Colonic mucosa (tissue), 4 donors: Measurements from ENCODE around the gene CALD1. TPM values are rescaled to one million over a fixed set of nuclear protein-coding genes. Genes with fewer than 3 reads are reported as not detected.
A peak's percentile ranks its signal among the peaks of the same experiment; 100 is the strongest.

Experiments
- DNase-seq: peaks from one replicate; pipeline ENCODE4 v3.0.0-alpha.2; 2020
- H3K27ac ChIP-seq: fragments of 200-600 bp; one replicate; pipeline ENCODE4 v1.8.0; 2021
- H3K27me3 ChIP-seq: fragments of 200-600 bp; one replicate; pipeline ENCODE4 v1.8.0; 2021
- H3K36me3 ChIP-seq: fragments of 200-600 bp; one replicate; pipeline ENCODE4 v1.8.0; 2021
- H3K4me1 ChIP-seq: fragments of 200-600 bp; one replicate; pipeline ENCODE4 v1.8.0; 2021; ENCODE audit warnings: mild to moderate bottlenecking
- H3K4me3 ChIP-seq: fragments of 200-600 bp; one replicate; pipeline ENCODE4 v1.8.0; 2021
- H3K9ac ChIP-seq, 2 donors: one replicate each; pipeline ENCODE4 v1.7.0; 2013; ENCODE audit warnings: control low read depth in 2 of 2, low read depth in 2 of 2, low read length in 2 of 2
- H3K9me3 ChIP-seq: fragments of 200-600 bp; one replicate; pipeline ENCODE4 v1.8.0; 2021
- intact Hi-C: fragments of 100-400 bp; cut with DNase I; formaldehyde crosslinking; loops from one replicate; pipeline ENCODE4 v1.14.1; 2022
- total RNA-seq, 2 donors: library from RNA; stranded (reverse); fragmentation: NEBNext Ultra II Directional in 1 of 2; extraction: Animal tissue kit (Norgen Biotek cat#: 25700) in 1 of 2; gene quantifications; one replicate each; pipeline ENCODE4 v1.2.1, GENCODE V29; 2021
- TF ChIP-seq, protein P1 (sequence below): fragments of 200-600 bp; IDR thresholded peaks from one replicate; pipeline ENCODE4 v1.8.0; 2022; ENCODE audit warnings: antibody characterized with exemption, mild to moderate bottlenecking
- donor health status: healthy.
- donor health status: DM: no; HTN: no; CAD: no.
- donor health status: DM: no; HTN: no; CAD: no.

Gene CALD1
- total RNA-seq, 2 donors from 2014 or later: 27.4 to 193 TPM

DNA sequence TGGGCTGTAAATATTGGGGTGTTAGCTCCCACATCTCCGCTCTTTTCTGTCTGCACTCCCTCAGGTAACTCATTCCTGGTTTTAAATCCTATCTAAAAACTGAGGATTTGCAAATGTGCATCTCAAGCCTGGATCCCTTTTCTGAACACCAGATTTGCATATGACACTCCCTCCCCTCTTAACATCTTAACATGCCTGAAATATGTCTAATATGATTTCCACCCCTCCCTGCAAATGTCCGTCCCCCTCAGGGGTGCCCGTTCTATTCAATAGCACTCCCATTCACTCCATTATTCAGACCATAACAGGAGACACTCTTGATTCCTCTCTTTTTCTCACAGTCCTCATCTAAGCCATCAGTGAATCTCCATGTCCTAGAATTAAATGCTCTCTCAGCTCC lies 8.3 kb upstream of the CALD1 start:
- Histone ChIP-seq H3K9ac (no peak overlapping the region), H3K27ac (no peak overlapping the region), H3K36me3 (no peaks in the 10 kb centered on the region), H3K27me3 (no peaks in the 10 kb centered on the region), H3K4me3 (no peak overlapping the region), H3K4me1 (no peaks in the 10 kb centered on the region), H3K9me3 (no peaks in the 10 kb centered on the region)
- intact Hi-C loops: no loop called here
- TF ChIP-seq, protein P1, sequence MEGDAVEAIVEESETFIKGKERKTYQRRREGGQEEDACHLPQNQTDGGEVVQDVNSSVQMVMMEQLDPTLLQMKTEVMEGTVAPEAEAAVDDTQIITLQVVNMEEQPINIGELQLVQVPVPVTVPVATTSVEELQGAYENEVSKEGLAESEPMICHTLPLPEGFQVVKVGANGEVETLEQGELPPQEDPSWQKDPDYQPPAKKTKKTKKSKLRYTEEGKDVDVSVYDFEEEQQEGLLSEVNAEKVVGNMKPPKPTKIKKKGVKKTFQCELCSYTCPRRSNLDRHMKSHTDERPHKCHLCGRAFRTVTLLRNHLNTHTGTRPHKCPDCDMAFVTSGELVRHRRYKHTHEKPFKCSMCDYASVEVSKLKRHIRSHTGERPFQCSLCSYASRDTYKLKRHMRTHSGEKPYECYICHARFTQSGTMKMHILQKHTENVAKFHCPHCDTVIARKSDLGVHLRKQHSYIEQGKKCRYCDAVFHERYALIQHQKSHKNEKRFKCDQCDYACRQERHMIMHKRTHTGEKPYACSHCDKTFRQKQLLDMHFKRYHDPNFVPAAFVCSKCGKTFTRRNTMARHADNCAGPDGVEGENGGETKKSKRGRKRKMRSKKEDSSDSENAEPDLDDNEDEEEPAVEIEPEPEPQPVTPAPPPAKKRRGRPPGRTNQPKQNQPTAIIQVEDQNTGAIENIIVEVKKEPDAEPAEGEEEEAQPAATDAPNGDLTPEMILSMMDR: no peak
- DNase-seq: no peak

DNA sequence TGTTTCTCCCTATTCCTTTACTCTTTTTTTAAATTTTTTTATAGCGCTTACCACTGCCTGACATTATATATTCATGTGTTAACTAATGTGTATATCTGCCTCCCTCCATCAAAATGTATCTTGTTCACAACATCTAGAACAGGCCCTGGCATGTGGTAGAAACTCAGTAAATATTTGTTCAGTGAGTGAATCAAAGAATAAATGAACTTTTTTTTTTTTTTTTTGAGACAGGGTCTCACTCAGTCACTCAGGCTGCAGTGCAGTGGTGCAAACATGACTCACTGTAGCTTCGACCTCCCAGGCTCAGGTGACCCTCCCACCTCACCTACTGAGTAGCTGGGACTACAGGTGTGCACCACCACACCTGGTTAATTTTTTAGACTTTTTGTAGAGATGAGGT lies 7.5 kb upstream of the CALD1 start:
- H3K9me3 ChIP-seq: no peaks in the 10 kb centered on the region
- intact Hi-C loops: no loop called here
- TF ChIP-seq, protein P1: no peak
- no peaks in the 10 kb centered on the region for H3K4me1 ChIP-seq
- no peak overlapping the region for H3K9ac ChIP-seq
- H3K4me3 ChIP-seq: no peak overlapping the region
- no peak overlapping the region for H3K27ac ChIP-seq
- no peaks in the 10 kb centered on the region for H3K27me3 ChIP-seq
- H3K36me3 ChIP-seq: no peaks in the 10 kb centered on the region
- no peak for DNase-seq

DNA sequence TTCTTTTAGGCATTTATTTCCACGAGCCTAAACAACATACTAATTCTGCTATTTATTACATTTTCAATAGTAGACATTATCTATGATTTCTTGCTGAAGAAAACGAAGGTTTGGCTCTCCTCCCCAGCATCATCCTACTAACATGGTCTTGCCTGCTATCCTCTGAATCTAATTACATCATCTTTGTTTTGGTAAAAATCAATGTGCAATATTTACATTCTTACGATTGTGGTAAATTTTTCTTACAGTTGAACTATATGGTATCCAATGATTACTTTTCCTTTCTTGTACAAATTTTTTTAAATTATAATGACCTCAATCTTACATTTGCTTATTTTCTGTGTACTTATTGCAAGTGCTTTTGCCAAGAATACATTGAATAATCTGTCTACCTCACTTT lies 7.0 kb upstream of the CALD1 start:
- TF ChIP-seq, protein P1: no peak
- intact Hi-C loops: no loop called here
- no peak for DNase-seq

DNA sequence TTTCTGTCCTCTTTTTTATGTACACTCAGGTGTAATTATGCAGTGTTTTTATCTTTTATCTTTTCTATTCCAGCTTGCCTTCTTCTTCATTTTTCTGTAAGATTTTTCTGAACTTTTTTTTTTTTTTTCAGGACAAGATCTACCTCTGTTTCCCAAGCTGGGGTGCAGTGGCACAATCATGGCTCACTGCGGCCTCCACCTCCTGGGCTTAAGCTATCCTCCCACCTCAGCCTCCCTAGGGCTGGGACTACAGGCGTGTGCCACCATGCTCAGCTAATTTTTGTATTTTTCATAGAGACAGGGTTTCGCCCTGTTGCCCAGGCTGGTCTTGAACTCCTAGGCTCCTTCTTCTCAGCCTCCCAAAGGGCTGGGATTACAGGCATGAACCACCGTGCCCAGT lies 6.3 kb upstream of the CALD1 start:
- TF ChIP-seq, protein P1: no peak
- Histone ChIP-seq H3K9ac (no peak overlapping the region), H3K9me3 (no peaks in the 10 kb centered on the region), H3K4me1 (no peaks in the 10 kb centered on the region), H3K36me3 (no peaks in the 10 kb centered on the region), H3K27ac (no peak overlapping the region), H3K27me3 (no peaks in the 10 kb centered on the region), H3K4me3 (no peak overlapping the region)
- DNase-seq: no peak
- intact Hi-C loops: no loop called here

More for the DNA sequence above, 7.0 kb upstream of the CALD1 start:
- no peak overlapping the region for H3K27ac ChIP-seq
- no peaks in the 10 kb centered on the region for H3K27me3 ChIP-seq
- H3K36me3 ChIP-seq: no peaks in the 10 kb centered on the region
- H3K4me3 ChIP-seq: no peak overlapping the region
- H3K9me3 ChIP-seq: no peaks in the 10 kb centered on the region
- H3K4me1 ChIP-seq: no peaks in the 10 kb centered on the region
- no peak overlapping the region for H3K9ac ChIP-seq

DNA sequence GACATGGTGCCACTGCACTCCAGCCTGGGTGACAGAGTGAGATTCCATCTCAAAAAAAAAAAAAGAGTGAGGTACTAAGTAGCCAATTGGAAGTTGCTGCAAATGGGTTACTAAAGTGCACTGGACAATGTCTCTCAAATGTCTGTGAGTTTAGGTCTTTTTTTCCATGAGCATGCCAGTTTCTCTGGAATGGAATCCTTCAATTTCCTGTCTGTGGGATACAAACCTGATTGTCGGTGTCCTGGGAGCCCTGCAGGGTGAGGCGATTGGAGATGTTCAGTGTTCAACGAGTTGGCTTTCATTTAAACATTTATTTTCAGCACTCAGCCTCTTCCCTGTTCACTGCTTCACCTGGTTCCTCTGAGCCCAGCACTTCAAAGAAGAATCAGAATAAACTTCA lies 5.3 kb upstream of the CALD1 start:
- Histone ChIP-seq H3K27me3 (no peaks in the 10 kb centered on the region), H3K4me1 (no peaks in the 10 kb centered on the region), H3K4me3 (no peak overlapping the region), H3K9ac (no peak overlapping the region), H3K9me3 (no peaks in the 10 kb centered on the region), H3K27ac (no peak overlapping the region), H3K36me3 (no peaks in the 10 kb centered on the region)
- TF ChIP-seq, protein P1: no peak
- DNase-seq: no peak
- intact Hi-C loops: no loop called here

DNA sequence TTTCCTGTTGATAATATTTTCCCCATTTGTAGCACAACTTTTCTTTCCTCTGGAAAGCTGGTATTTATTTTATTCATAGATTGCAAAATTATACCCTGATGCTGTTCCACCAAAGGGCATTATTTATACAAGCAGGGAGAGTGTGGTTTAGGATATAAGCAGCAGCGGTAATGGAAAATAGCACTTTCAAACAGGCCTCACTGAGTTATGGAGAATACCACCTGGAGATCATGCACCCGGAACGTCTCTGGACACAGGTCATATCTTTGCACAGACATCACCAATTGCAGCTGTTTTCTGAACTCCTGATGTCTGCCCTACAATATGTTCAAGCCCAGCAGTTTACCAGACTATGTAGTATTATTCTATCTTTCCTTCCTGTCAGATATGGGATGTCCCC lies 2.0 kb upstream of the CALD1 start:
- Histone ChIP-seq H3K36me3 (no peaks in the 10 kb centered on the region), H3K27me3 (no peaks in the 10 kb centered on the region), H3K27ac (peak overlapping the region; percentile 54), H3K4me3 (no peak overlapping the region), H3K9me3 (no peaks in the 10 kb centered on the region), H3K9ac (no peak overlapping the region), H3K4me1 (no peaks in the 10 kb centered on the region)
- TF ChIP-seq, protein P1: no peak
- DNase-seq: no peak
- intact Hi-C loops: no loop called here
